ENCODE data around the gene MINK1.

MINK1 gene

GRCh38 chr17:4808378-4808767, 24.8 kb upstream of the MINK1 start:
- H3K4me3 ChIP-seq (ENCODE audit: low read depth, low read length): no peak overlapping the region
- DNase-seq (ENCODE audit: low read depth): no peak
- TF ChIP-seq POLR2A (IDR thresholded peaks at IDR 0.05; ENCODE audit: extremely low read depth, insufficient read length) (no peak), MAX (IDR thresholded peaks at IDR 0.05; ENCODE audit: low read depth, low read length) (no peak)

GRCh38 chr17:4810696-4811290, 22.3 kb upstream of the MINK1 start:
- H3K4me3 ChIP-seq (ENCODE audit: low read depth, low read length): no peak overlapping the region
- TF ChIP-seq CTCF (IDR thresholded peaks at IDR 0.05; ENCODE audit: low read depth, low read length): no peak
- TF ChIP-seq POLR2A (IDR thresholded peaks at IDR 0.05; ENCODE audit: extremely low read depth, insufficient read length): no peak
- no peak for DNase-seq (ENCODE audit: low read depth)

GRCh38 chr17:4811471-4811870, 21.7 kb upstream of the MINK1 start:
- no peak for DNase-seq (ENCODE audit: low read depth)
- H3K4me3 ChIP-seq (ENCODE audit: low read depth, low read length): no peak overlapping the region
- TF ChIP-seq MAX (IDR thresholded peaks at IDR 0.05; ENCODE audit: low read depth, low read length) (no peak), POLR2A (IDR thresholded peaks at IDR 0.05; ENCODE audit: extremely low read depth, insufficient read length) (no peak), CTCF (IDR thresholded peaks at IDR 0.05; ENCODE audit: low read depth, low read length) (no peak), MYC (IDR thresholded peaks at IDR 0.05; ENCODE audit: low read depth, low read length) (no peak)

- no peak for TF ChIP-seq MYC (IDR thresholded peaks at IDR 0.05; ENCODE audit: low read depth, low read length)
- no peak for TF ChIP-seq MAX (IDR thresholded peaks at IDR 0.05; ENCODE audit: low read depth, low read length)
- no peak for TF ChIP-seq POLR2A (IDR thresholded peaks at IDR 0.05; ENCODE audit: extremely low read depth, insufficient read length)
- TF ChIP-seq CTCF (IDR thresholded peaks at IDR 0.05; ENCODE audit: low read depth, low read length): no peak
- H3K4me3 ChIP-seq (ENCODE audit: low read depth, low read length): no peak overlapping the region
- DNase-seq (ENCODE audit: low read depth): no peak
These were observed 20.4 kb upstream of the MINK1 start for GRCh38 chr17:4812690-4813089.

GRCh38 chr17:4815043-4815675, 18.0 kb upstream of the MINK1 start:
- no peak for DNase-seq (ENCODE audit: low read depth)
- TF ChIP-seq MYC (IDR thresholded peaks at IDR 0.05; ENCODE audit: low read depth, low read length): no peak
- TF ChIP-seq MAX (IDR thresholded peaks at IDR 0.05; ENCODE audit: low read depth, low read length): no peak
- no peak for TF ChIP-seq POLR2A (IDR thresholded peaks at IDR 0.05; ENCODE audit: extremely low read depth, insufficient read length)
- no peak for TF ChIP-seq CTCF (IDR thresholded peaks at IDR 0.05; ENCODE audit: low read depth, low read length)
- H3K4me3 ChIP-seq (ENCODE audit: low read depth, low read length): no peak overlapping the region

- DNase-seq (ENCODE audit: low read depth): no peak
- TF ChIP-seq CTCF (IDR thresholded peaks at IDR 0.05; ENCODE audit: low read depth, low read length): no peak
- no peak for TF ChIP-seq MAX (IDR thresholded peaks at IDR 0.05; ENCODE audit: low read depth, low read length)
- TF ChIP-seq MYC (IDR thresholded peaks at IDR 0.05; ENCODE audit: low read depth, low read length): no peak
- no peak for TF ChIP-seq POLR2A (IDR thresholded peaks at IDR 0.05; ENCODE audit: extremely low read depth, insufficient read length)
These were observed 16.3 kb upstream of the MINK1 start for GRCh38 chr17:4816826-4817225.

More at GRCh38 chr17:4816826-4817225, 16.3 kb upstream of the MINK1 start:
- no peak overlapping the region for H3K4me3 ChIP-seq (ENCODE audit: low read depth, low read length)

All from NB4 (cell line).